Vagina (tissue), 2 donors: ENCODE results near the gene CLIC1. TPM values are rescaled to one million over a fixed set of nuclear protein-coding genes. Genes with fewer than 3 reads are reported as not detected.

ENCODE experiments used
- DNase-seq, 2 donors: peaks; one replicate each; pipeline ENCODE4 v3.0.0-alpha.2; 2017; ENCODE audit errors: extremely low spot score in 2 of 2
- H3K27ac ChIP-seq: fragments of 200-600 bp; sonication (generic); one replicate; pipeline ENCODE4 v1.5.1; 2019
- H3K27me3 ChIP-seq: fragments of 200-600 bp; sonication (generic); one replicate; pipeline ENCODE4 v1.5.1; 2019
- H3K36me3 ChIP-seq, 2 donors: fragments of 200-600 bp; sonication (generic); one replicate each; pipeline ENCODE4 v1.5.1; 2017 to 2019
- H3K4me1 ChIP-seq: fragments of 200-600 bp; sonication (generic); one replicate; pipeline ENCODE4 v1.5.1; 2019
- H3K4me3 ChIP-seq, 2 donors: fragments of 200-600 bp; sonication (generic); 1 replicate in 1 of 2; 2 replicates in 1 of 2; pipeline ENCODE4 v1.5.1; 2016 to 2019
- H3K9me3 ChIP-seq: fragments of 200-600 bp; sonication (generic); one replicate; pipeline ENCODE4 v1.5.1; 2019
- POLR2A ChIP-seq, 2 donors: fragments of 450-650 bp; IDR thresholded peaks; one replicate each; pipeline ENCODE4 v1.6.1; 2017; ENCODE audit warnings: antibody characterized with exemption in 2 of 2, mild to moderate bottlenecking in 2 of 2, moderate library complexity in 2 of 2
- POLR2AphosphoS5 ChIP-seq, 2 donors: sonication (generic); formaldehyde crosslinking; IDR thresholded peaks; one replicate each; pipeline ENCODE4 v1.9.0; 2017; ENCODE audit warnings: antibody characterized with exemption in 2 of 2, mild to moderate bottlenecking in 2 of 2, low read depth in 1 of 2; ENCODE audit not compliant: insufficient read depth in 1 of 2
- intact Hi-C: fragments of 100-400 bp; cut with DNase I; formaldehyde crosslinking; loops from one replicate; pipeline ENCODE4 v1.15.1; 2023
- total RNA-seq: library from RNA; depleted of rRNA; stranded (reverse); fragments of >200 nt; gene quantifications from one replicate; pipeline ENCODE4 v1.2.3, GENCODE V29; 2016
- TF ChIP-seq, protein P1 (sequence below), 3 experiments: fragments of 450-650 bp in 2 of 3; fragments of 200-600 bp in 1 of 3; sonication (generic) in 1 of 3; IDR thresholded peaks; one replicate each; pipeline ENCODE4 v1.5.1; 2017 to 2019; ENCODE audit warnings: antibody characterized with exemption in 3 of 3, mild to moderate bottlenecking in 2 of 3, moderate library complexity in 2 of 3

The CLIC1 gene
- total RNA-seq, 1 donor from 2014 or later = 250 TPM

DNA sequence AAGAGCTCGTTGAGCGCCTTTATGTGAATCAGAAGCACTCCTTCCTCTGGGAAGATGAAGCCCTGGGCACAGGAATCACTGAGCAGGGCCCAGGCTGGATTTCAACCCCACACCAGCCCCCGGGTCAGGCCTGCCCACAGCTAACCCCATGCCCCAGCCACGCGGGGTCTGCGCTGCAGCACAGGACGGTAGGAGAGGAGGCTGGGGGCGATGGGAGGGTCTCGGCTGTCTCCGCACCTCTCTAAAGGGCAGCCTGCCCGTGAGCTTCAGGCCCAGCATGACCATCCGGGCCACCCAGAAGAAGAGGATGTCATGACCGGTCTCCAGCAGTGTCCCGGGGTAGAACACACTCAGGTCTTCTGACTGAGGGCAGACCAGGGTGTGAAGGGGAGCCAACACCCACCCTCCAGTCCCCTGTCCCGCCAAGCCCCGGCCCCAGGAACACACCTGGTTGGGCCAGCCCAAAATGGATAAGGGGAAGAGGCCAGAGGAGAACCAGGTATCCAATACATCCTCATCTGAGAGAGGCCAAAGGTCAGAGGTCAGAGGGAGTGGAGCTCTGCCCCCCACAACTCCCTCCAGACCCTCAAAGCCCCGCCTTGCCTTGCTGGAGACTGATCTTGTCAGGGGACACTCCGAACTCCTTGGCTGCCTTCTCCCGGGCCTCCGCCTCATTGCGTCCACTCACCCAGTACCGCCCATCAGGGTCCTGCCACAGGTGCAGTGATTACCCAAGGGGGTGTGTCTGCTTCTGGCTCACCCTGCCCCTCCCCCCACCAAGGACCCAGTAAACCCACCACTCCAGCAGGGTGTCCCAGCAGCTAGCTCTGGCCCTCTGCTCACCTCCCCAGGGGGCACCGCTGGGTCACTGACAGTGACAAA, 45.2 kb upstream of the CLIC1 start:
- Histone ChIP-seq H3K27me3 (no peaks in the 10 kb centered on the region), H3K36me3 (peaks cover 0 to 60% of the 10 kb centered on the region in 2 donors), H3K4me3 (no peak overlapping the region), H3K9me3 (no peaks in the 10 kb centered on the region), H3K27ac (no peak overlapping the region), H3K4me1 (peaks cover 10% of the 10 kb centered on the region)
- intact Hi-C loops = no loop called here
- TF ChIP-seq, protein P1, sequence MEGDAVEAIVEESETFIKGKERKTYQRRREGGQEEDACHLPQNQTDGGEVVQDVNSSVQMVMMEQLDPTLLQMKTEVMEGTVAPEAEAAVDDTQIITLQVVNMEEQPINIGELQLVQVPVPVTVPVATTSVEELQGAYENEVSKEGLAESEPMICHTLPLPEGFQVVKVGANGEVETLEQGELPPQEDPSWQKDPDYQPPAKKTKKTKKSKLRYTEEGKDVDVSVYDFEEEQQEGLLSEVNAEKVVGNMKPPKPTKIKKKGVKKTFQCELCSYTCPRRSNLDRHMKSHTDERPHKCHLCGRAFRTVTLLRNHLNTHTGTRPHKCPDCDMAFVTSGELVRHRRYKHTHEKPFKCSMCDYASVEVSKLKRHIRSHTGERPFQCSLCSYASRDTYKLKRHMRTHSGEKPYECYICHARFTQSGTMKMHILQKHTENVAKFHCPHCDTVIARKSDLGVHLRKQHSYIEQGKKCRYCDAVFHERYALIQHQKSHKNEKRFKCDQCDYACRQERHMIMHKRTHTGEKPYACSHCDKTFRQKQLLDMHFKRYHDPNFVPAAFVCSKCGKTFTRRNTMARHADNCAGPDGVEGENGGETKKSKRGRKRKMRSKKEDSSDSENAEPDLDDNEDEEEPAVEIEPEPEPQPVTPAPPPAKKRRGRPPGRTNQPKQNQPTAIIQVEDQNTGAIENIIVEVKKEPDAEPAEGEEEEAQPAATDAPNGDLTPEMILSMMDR (IDR thresholded peaks at IDR 0.05) = no peak
- TF ChIP-seq POLR2A (IDR thresholded peaks at IDR 0.05) (no peak), POLR2AphosphoS5 (IDR thresholded peaks at IDR 0.05; ENCODE audit: insufficient read depth in 1 of 2, low read depth in 1 of 2) (no peak)
- DNase-seq = peak in 1 of 2 donors; percentile 93

DNA sequence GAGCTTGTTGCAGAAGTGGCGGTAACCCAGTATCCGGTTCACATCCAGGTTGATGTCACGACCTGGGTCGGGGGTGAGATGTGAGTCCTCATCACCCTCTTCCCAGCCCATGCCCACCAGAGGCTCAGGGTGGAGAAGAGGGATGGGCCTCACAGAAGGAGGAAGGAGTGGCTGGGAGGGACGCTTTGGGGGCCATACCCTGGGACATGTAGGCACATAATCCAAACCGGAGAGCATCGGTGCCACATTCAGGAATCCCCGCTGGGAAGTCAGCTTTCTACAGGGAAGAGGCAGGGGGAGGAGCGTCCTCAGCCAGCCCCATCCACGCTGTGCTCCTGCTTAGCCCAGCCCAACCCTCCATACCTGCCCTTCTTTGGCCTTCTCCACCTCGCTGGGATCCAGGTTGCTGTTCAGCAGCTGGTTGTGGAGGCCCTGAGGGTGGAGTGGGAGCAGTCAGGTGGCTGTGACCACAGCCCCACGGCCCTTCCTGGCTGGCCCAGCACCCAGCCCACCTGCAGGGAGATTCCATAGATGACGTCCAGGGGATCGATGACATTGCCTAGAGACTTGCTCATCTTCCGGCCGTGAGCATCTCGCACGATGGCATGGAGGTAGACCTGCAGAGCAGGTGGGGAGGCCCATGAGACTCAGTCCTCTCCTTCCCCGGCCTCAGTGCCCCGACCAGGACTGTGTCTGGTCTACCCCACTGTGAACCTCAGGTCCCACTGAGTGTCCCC, 44.3 kb upstream of the CLIC1 start:
- DNase-seq = no peak
- Histone ChIP-seq H3K9me3 (no peaks in the 10 kb centered on the region), H3K36me3 (peaks cover 0 to 60% of the 10 kb centered on the region in 2 donors), H3K4me1 (peaks cover 11% of the 10 kb centered on the region), H3K4me3 (no peak overlapping the region), H3K27ac (no peak overlapping the region), H3K27me3 (no peaks in the 10 kb centered on the region)
- intact Hi-C loops = no loop called here
- TF ChIP-seq, protein P1 (IDR thresholded peaks at IDR 0.05) = no peak
- TF ChIP-seq POLR2A (IDR thresholded peaks at IDR 0.05) (no peak), POLR2AphosphoS5 (IDR thresholded peaks at IDR 0.05; ENCODE audit: insufficient read depth in 1 of 2, low read depth in 1 of 2) (no peak)

DNA sequence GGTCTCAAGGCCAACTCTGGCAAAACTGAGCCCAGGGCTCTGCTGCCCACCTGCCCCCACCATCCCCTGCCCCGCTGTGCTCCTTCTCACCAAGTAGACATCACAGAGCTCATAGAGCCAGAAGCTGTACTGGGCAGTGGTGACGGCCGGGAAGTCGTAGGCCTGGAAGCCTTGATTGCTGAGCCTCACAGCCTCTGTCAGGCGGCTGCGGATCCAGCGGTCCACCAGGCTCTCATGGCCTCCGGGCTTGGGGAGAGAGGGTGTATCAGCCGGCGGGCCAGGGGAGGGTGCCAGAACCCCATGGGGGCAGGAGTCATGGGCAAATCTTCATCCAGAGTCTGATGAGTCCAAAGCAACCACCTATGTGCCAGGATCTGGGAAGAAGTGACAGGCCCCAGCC, 43.6 kb upstream of the CLIC1 start:
- Histone ChIP-seq H3K9me3 (no peaks in the 10 kb centered on the region), H3K27ac (no peak overlapping the region), H3K27me3 (no peaks in the 10 kb centered on the region), H3K4me3 (no peak overlapping the region), H3K4me1 (peaks cover 11% of the 10 kb centered on the region), H3K36me3 (peaks cover 0 to 57% of the 10 kb centered on the region in 2 donors)
- no peak for TF ChIP-seq POLR2AphosphoS5 (IDR thresholded peaks at IDR 0.05; ENCODE audit: insufficient read depth in 1 of 2, low read depth in 1 of 2)
- TF ChIP-seq, protein P1 (IDR thresholded peaks at IDR 0.05) = no peak
- TF ChIP-seq POLR2A (IDR thresholded peaks at IDR 0.05) = no peak
- intact Hi-C loops = no loop called here
- DNase-seq = no peak

DNA sequence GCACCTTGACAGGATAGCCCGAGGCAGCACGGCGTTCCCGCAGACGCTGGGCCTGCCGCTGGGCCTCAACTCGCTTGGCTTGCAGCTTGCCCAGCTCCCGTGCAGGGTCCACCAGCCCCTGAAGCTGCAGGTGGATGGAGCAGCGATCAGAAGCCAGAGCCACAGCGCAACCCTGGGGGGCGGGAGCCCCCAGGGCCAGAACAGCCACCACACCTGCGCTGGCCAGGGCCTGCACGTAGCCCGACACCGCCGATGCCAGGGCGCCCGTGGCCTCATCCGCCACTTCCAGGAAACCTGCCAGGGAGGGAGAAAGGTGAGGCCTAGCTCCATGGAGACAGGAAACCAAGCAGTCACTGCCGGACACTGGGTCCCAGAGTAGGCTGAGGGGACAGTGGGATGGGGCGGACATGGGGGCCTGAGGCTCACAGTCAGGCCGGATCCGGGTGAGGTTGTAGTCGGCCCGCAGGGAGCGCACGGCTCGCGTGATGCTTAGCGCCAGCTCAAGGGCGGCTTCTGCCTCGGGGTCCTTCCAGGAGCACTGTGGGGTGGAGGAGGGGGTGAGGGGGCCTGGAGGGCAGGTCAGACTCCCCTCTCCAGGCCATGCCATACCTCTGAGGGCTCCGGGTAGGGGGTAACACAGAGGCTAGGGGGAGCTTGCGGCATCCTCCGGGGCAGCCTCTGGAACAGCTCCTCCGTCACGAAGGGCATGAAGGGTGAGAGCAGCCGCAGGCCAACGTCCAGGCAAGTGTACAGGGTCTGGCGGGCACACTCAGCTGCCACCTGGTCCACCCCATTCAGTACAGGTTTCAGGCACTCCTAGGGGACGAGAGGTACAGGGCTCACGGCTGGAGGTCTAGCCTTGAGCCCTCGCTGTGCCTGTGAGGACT, 42.9 kb upstream of the CLIC1 start:
- intact Hi-C loops = no loop called here
- Histone ChIP-seq H3K27me3 (no peaks in the 10 kb centered on the region), H3K36me3 (peaks cover 0 to 50% of the 10 kb centered on the region in 2 donors), H3K9me3 (no peaks in the 10 kb centered on the region), H3K4me3 (no peak overlapping the region), H3K27ac (no peak overlapping the region), H3K4me1 (peaks cover 11% of the 10 kb centered on the region)
- no peak for DNase-seq
- TF ChIP-seq, protein P1 (IDR thresholded peaks at IDR 0.05) = no peak
- no peak for TF ChIP-seq POLR2A (IDR thresholded peaks at IDR 0.05)
- TF ChIP-seq POLR2AphosphoS5 (IDR thresholded peaks at IDR 0.05; ENCODE audit: insufficient read depth in 1 of 2, low read depth in 1 of 2) = no peak
